GM23338 (cell line): ENCODE measurements around the gene RELN. TPM values are rescaled to one million over a fixed set of nuclear protein-coding genes. Genes with fewer than 3 reads are reported as not detected.

Experiments
- ATAC-seq: fragments of 200-7000 bp; cut with Tn5 transposase; 3 replicates; pipeline ENCODE4 v1.9.1; 2020
- DNase-seq: peaks from one replicate; pipeline ENCODE4 v3.0.0-alpha.2; 2015; ENCODE audit warnings: low spot score
- H2AFZ ChIP-seq: fragments of 200-600 bp; sonication (generic); 2 replicates; pipeline ENCODE4 v1.8.0; 2016; ENCODE audit warnings: antibody characterized with exemption, mild to moderate bottlenecking, moderate library complexity
- H3F3A ChIP-seq: fragments of 200-600 bp; sonication (generic); replicated peaks from 2 replicates; pipeline ENCODE4 v1.8.0; 2017; ENCODE audit warnings: antibody characterized with exemption, mixed run types, low read depth
- H3K27ac ChIP-seq: fragments of 200-600 bp; sonication (generic); 2 replicates; pipeline ENCODE4 v1.6.1; 2016; ENCODE audit warnings: low read depth
- H3K27me3 ChIP-seq: fragments of 200-600 bp; sonication (generic); 2 replicates; pipeline ENCODE4 v1.8.0; 2016; ENCODE audit warnings: mild to moderate bottlenecking, mixed run types, moderate library complexity; ENCODE audit not compliant: insufficient read depth
- H3K36me3 ChIP-seq: fragments of 200-600 bp; sonication (generic); 2 replicates; pipeline ENCODE4 v1.8.0; 2016; ENCODE audit warnings: mild to moderate bottlenecking; ENCODE audit not compliant: insufficient read depth
- H3K4me1 ChIP-seq: fragments of 200-600 bp; sonication (generic); 2 replicates; pipeline ENCODE4 v1.8.0; 2016; ENCODE audit warnings: mild to moderate bottlenecking, moderate library complexity; ENCODE audit not compliant: insufficient read depth
- H3K4me2 ChIP-seq: fragments of 200-600 bp; sonication (generic); 2 replicates; pipeline ENCODE4 v1.7.1; 2017; ENCODE audit warnings: mixed run types
- H3K4me3 ChIP-seq: fragments of 200-600 bp; sonication (generic); 2 replicates; pipeline ENCODE4 v1.6.1; 2016; ENCODE audit warnings: mixed run types
- H3K79me2 ChIP-seq: fragments of 200-600 bp; sonication (generic); replicated peaks from 2 replicates; pipeline ENCODE4 v1.8.0; 2017; ENCODE audit warnings: mild to moderate bottlenecking; ENCODE audit not compliant: insufficient read depth
- H3K9me2 ChIP-seq: fragments of 200-600 bp; sonication (generic); 2 replicates; pipeline ENCODE4 v1.8.0; 2017; ENCODE audit not compliant: insufficient read depth
- H4K20me1 ChIP-seq: fragments of 200-600 bp; sonication (generic); replicated peaks from 2 replicates; pipeline ENCODE4 v1.8.0; 2017; ENCODE audit warnings: mild to moderate bottlenecking; ENCODE audit not compliant: insufficient read depth
- H3K27ac Mint-ChIP-seq: 2 replicates; pipeline ENCODE4 v1.8.0; 2020; ENCODE audit warnings: inconsistent platforms, mild to moderate bottlenecking, moderate library complexity, mixed read lengths
- H3K27me3 Mint-ChIP-seq: 3 replicates; pipeline ENCODE4 v1.8.0; 2022; ENCODE audit warnings: low read depth, mild to moderate bottlenecking, moderate library complexity, mixed read lengths, inconsistent platforms; ENCODE audit not compliant: insufficient read depth, poor library complexity
- H3K36me3 Mint-ChIP-seq: 3 replicates; pipeline ENCODE4 v1.8.0; 2021; ENCODE audit warnings: low read depth, mild to moderate bottlenecking, inconsistent platforms, moderate library complexity, mixed read lengths
- H3K4me1 Mint-ChIP-seq: 3 replicates; pipeline ENCODE4 v1.8.0; 2020; ENCODE audit warnings: mild to moderate bottlenecking, inconsistent platforms, mixed read lengths
- H3K4me3 Mint-ChIP-seq: 3 replicates; pipeline ENCODE4 v1.8.0; 2021; ENCODE audit warnings: moderate library complexity, mild to moderate bottlenecking, inconsistent platforms, mixed read lengths
- H3K9me3 Mint-ChIP-seq: 3 replicates; pipeline ENCODE4 v1.8.0; 2020; ENCODE audit warnings: moderate library complexity, mild to moderate bottlenecking, inconsistent platforms, mixed read lengths
- CREB1 ChIP-seq: fragments of 250-450 bp; sonication (Bioruptor Pico); IDR thresholded peaks from 2 replicates; pipeline ENCODE4 v1.5.0; 2020; ENCODE audit warnings: low read depth, mild to moderate bottlenecking, moderate library complexity
- EZH2 ChIP-seq: fragments of 200-600 bp; sonication (generic); IDR thresholded peaks from one replicate; pipeline ENCODE4 v1.8.0; 2017; ENCODE audit warnings: antibody characterized with exemption, mild to moderate bottlenecking, low read depth; ENCODE audit not compliant: unreplicated experiment
- JUNB ChIP-seq: IDR thresholded peaks from one replicate; pipeline ENCODE4 v1.6.1; 2016; ENCODE audit warnings: antibody characterized with exemption; ENCODE audit not compliant: unreplicated experiment
- NANOG ChIP-seq: IDR thresholded peaks from 2 replicates; pipeline ENCODE4 v1.6.1; 2016; ENCODE audit warnings: antibody characterized with exemption, borderline replicate concordance
- POLR2AphosphoS5 ChIP-seq: IDR thresholded peaks from 2 replicates; pipeline ENCODE4 v1.6.1; 2016; ENCODE audit warnings: antibody characterized with exemption, low read depth
- STAT1 ChIP-seq: IDR thresholded peaks from one replicate; pipeline ENCODE4 v1.6.1; 2016; ENCODE audit warnings: antibody characterized with exemption; ENCODE audit not compliant: unreplicated experiment
- ZNF114 ChIP-seq: fragments of 250-450 bp; sonication (Bioruptor Pico); IDR thresholded peaks from 2 replicates; pipeline ENCODE4 v1.5.0; 2020; ENCODE audit warnings: mild to moderate bottlenecking, moderate library complexity
- ZNF331 ChIP-seq: fragments of 250-450 bp; sonication (Bioruptor Pico); IDR thresholded peaks from 2 replicates; pipeline ENCODE4 v1.5.0; 2020; ENCODE audit warnings: low read depth, mild to moderate bottlenecking, moderate library complexity
- polyA plus RNA-seq: library from polyadenylated mRNA; unstranded; fragments of >200 nt; fragmentation: Nextera tagmentation; extraction: Ambion mirVana; gene quantifications from 2 replicates; pipeline ENCODE4 v1.2.1, GENCODE V29; 2016
- total RNA-seq: library from RNA; depleted of rRNA; stranded (reverse); fragments of >200 nt; shearing (Covaris generic); gene quantifications from 2 replicates; pipeline ENCODE4 v1.2.3, GENCODE V29; 2014
- TF ChIP-seq, protein P1 (sequence below): IDR thresholded peaks from 2 replicates; pipeline ENCODE4 v1.6.1; 2016; ENCODE audit warnings: antibody characterized with exemption
- TF ChIP-seq, protein P2 (sequence below): IDR thresholded peaks from one replicate; pipeline ENCODE4 v1.6.1; 2018; ENCODE audit warnings: antibody characterized with exemption; ENCODE audit not compliant: unreplicated experiment

The RELN gene
- total and polyA plus RNA-seq, 2 experiments from 2014 or later: 0.10 to 0.76 TPM

DNA sequence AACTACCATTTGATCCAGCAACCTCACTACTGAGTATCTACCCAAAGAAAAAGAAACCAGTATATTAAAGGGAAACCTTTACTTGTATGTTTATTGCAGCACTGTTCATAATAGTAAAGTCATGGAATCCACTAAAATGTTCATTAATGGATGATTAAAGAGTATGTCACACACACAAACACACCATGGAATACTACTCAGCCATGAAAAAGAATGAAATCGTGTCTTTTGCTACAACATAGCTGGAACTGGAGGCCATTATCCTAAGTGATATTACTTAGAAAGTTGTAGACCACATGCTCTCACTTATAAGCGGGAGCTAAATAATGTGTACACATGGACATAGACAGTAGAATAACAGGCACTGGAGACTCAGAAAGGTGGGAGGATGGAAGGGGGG, 340.4 kb downstream of the RELN start:
- Histone ChIP-seq H3K4me1 (peaks cover 18% of the 10 kb centered on the region), H3K36me3 (no peaks in the 10 kb centered on the region), H2AFZ (no peak overlapping the region), H3K4me3 (no peak overlapping the region), H3F3A (no peaks in the 10 kb centered on the region), H3K27me3 (no peaks in the 10 kb centered on the region), H3K9me2 (no peaks in the 10 kb centered on the region), H3K79me2 (no peaks in the 10 kb centered on the region), H3K27ac (no peak overlapping the region), H4K20me1 (no peaks in the 10 kb centered on the region), H3K4me2 (no peak overlapping the region)
- TF ChIP-seq CREB1 (no peak), STAT1 (no peak), EZH2 (no peak), ZNF331 (CRISPR knock-in tag) (no peak), NANOG (no peak)
- TF ChIP-seq, protein P1, sequence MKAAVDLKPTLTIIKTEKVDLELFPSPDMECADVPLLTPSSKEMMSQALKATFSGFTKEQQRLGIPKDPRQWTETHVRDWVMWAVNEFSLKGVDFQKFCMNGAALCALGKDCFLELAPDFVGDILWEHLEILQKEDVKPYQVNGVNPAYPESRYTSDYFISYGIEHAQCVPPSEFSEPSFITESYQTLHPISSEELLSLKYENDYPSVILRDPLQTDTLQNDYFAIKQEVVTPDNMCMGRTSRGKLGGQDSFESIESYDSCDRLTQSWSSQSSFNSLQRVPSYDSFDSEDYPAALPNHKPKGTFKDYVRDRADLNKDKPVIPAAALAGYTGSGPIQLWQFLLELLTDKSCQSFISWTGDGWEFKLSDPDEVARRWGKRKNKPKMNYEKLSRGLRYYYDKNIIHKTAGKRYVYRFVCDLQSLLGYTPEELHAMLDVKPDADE: no peak
- TF ChIP-seq, protein P2, sequence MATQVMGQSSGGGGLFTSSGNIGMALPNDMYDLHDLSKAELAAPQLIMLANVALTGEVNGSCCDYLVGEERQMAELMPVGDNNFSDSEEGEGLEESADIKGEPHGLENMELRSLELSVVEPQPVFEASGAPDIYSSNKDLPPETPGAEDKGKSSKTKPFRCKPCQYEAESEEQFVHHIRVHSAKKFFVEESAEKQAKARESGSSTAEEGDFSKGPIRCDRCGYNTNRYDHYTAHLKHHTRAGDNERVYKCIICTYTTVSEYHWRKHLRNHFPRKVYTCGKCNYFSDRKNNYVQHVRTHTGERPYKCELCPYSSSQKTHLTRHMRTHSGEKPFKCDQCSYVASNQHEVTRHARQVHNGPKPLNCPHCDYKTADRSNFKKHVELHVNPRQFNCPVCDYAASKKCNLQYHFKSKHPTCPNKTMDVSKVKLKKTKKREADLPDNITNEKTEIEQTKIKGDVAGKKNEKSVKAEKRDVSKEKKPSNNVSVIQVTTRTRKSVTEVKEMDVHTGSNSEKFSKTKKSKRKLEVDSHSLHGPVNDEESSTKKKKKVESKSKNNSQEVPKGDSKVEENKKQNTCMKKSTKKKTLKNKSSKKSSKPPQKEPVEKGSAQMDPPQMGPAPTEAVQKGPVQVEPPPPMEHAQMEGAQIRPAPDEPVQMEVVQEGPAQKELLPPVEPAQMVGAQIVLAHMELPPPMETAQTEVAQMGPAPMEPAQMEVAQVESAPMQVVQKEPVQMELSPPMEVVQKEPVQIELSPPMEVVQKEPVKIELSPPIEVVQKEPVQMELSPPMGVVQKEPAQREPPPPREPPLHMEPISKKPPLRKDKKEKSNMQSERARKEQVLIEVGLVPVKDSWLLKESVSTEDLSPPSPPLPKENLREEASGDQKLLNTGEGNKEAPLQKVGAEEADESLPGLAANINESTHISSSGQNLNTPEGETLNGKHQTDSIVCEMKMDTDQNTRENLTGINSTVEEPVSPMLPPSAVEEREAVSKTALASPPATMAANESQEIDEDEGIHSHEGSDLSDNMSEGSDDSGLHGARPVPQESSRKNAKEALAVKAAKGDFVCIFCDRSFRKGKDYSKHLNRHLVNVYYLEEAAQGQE: no peak
- no peak overlapping the region for H3K27ac Mint-ChIP-seq
- no peak for ATAC-seq
- no peak overlapping the region for H3K4me3 Mint-ChIP-seq
- 0 out of 3 replicates have a peak, but pooled peaks cover 4% of the 10 kb centered on the region for H3K36me3 Mint-ChIP-seq
- H3K9me3 Mint-ChIP-seq: peaks cover 13% of the 10 kb centered on the region
- no peaks in the 10 kb centered on the region for H3K27me3 Mint-ChIP-seq
- H3K4me1 Mint-ChIP-seq: peaks cover 12% of the 10 kb centered on the region
- no peak for DNase-seq

DNA sequence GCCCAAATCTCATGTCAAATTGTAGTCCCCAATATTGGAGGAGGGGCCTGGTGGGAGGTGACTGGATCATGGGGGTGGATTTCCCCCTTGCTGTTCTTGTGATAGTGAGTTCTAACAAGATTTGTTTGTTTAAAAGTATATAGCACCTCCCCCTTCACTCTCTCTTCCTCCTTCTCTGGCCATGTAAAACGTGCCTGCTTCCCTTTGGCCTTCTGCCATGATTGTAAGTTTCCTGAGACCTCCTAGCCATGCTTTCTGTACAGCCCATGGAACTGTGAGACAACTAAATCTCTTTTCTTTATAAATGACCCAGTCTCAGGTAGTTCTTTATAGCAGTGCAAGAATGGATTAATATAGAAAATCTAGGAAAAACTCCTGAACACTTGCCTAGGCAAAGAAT, 341.3 kb downstream of the RELN start:
- H3K27me3 Mint-ChIP-seq: no peaks in the 10 kb centered on the region
- no peaks in the 10 kb centered on the region for H4K20me1 ChIP-seq
- H3K27ac Mint-ChIP-seq: no peak overlapping the region
- H3K27me3 ChIP-seq: no peaks in the 10 kb centered on the region
- no peaks in the 10 kb centered on the region for H3F3A ChIP-seq
- H3K36me3 ChIP-seq: no peaks in the 10 kb centered on the region
- DNase-seq (no peak), ATAC-seq (no peak)
- peaks cover 12% of the 10 kb centered on the region for H3K4me1 Mint-ChIP-seq
- H3K79me2 ChIP-seq: no peaks in the 10 kb centered on the region
- TF ChIP-seq EZH2: no peak
- TF ChIP-seq ZNF114: no peak
- TF ChIP-seq NANOG: no peak
- TF ChIP-seq, protein P2: no peak
- TF ChIP-seq CREB1: no peak
- TF ChIP-seq, protein P1: no peak
- TF ChIP-seq JUNB: no peak
- TF ChIP-seq POLR2AphosphoS5: no peak
- no peak overlapping the region for H3K4me3 ChIP-seq
- no peak overlapping the region for H3K4me2 ChIP-seq
- peaks cover 18% of the 10 kb centered on the region for H3K4me1 ChIP-seq
- H3K27ac ChIP-seq: no peak overlapping the region
- 0 out of 3 replicates have a peak, but pooled peaks cover 4% of the 10 kb centered on the region for H3K36me3 Mint-ChIP-seq
- H3K9me2 ChIP-seq: no peaks in the 10 kb centered on the region
- no peak overlapping the region for H3K4me3 Mint-ChIP-seq
- no peak overlapping the region for H2AFZ ChIP-seq
- peaks cover 13% of the 10 kb centered on the region for H3K9me3 Mint-ChIP-seq
